ENCODE measurements around the gene PLEKHM1.
A peak's percentile ranks its signal among the peaks of the same experiment; 100 is the strongest.
"Not testable (repeated sequence)": the region's sequence is repeated elsewhere in the genome, so short reads cannot be mapped to it uniquely, and the experiment has no call there.

Gene PLEKHM1

GRCh38 chr17:45461524-45462327 lies 28.8 kb downstream of the PLEKHM1 start:
- peak; percentile 51 for DNase-seq

- not testable (repeated sequence) for DNase-seq
Measured at GRCh38 chr17:45460422-45460821, 30.1 kb downstream of the PLEKHM1 start.

GRCh38 chr17:45454341-45454740 lies 36.2 kb downstream of the PLEKHM1 start:
- not testable (repeated sequence) for DNase-seq

GRCh38 chr17:45453731-45454130 lies 36.8 kb downstream of the PLEKHM1 start:
- DNase-seq: not testable (repeated sequence)

GRCh38 chr17:45453225-45453534 lies 37.3 kb downstream of the PLEKHM1 start:
- DNase-seq: not testable (repeated sequence)

GRCh38 chr17:45452329-45453224 lies 37.9 kb downstream of the PLEKHM1 start:
- not testable (repeated sequence) for DNase-seq

- DNase-seq: not testable (repeated sequence)
Measured at GRCh38 chr17:45451660-45452059, 38.9 kb downstream of the PLEKHM1 start.

GRCh38 chr17:45451131-45451530 lies 39.4 kb downstream of the PLEKHM1 start:
- DNase-seq: no peak

GRCh38 chr17:45449708-45450329 lies 40.7 kb downstream of the PLEKHM1 start:
- not testable (repeated sequence) for DNase-seq

GRCh38 chr17:45449260-45449659 lies 41.3 kb downstream of the PLEKHM1 start:
- DNase-seq: not testable (repeated sequence)

- not testable (repeated sequence) for DNase-seq
Measured at GRCh38 chr17:45448483-45448882, 42.0 kb downstream of the PLEKHM1 start.

- not testable (repeated sequence) for DNase-seq
Measured at GRCh38 chr17:45448066-45448465, 42.5 kb downstream of the PLEKHM1 start.

- DNase-seq: not testable (repeated sequence)
Measured at GRCh38 chr17:45447650-45448049, 42.9 kb downstream of the PLEKHM1 start.

GRCh38 chr17:45446872-45447625 lies 43.5 kb downstream of the PLEKHM1 start:
- not testable (repeated sequence) for DNase-seq

- peak; percentile 77 for DNase-seq
Measured at GRCh38 chr17:45445901-45446743, 44.4 kb downstream of the PLEKHM1 start.

- not testable (repeated sequence) for DNase-seq
Measured at GRCh38 chr17:45444856-45445820, 45.4 kb downstream of the PLEKHM1 start.

GRCh38 chr17:45444301-45444700 lies 46.2 kb downstream of the PLEKHM1 start:
- not testable (repeated sequence) for DNase-seq

- not testable (repeated sequence) for DNase-seq
Measured at GRCh38 chr17:45443371-45444260, 46.9 kb downstream of the PLEKHM1 start.

Measured in activated CD4-positive, alpha-beta T cell treated with anti-CD3 and anti-CD28 coated beads, Interleukin-10, Interleukin-2, amounts not matched to agents 100 ng/mL and 50 ng/mL, durations not matched to agents 16 hours and 8 hours (primary cell).